WTC11 (cell line): ENCODE data around the gene RFC2. TPM values are rescaled to one million over a fixed set of nuclear protein-coding genes. Genes with fewer than 3 reads are reported as not detected.
A peak's percentile ranks its signal among the peaks of the same experiment; 100 is the strongest.

Source experiments
- ATAC-seq: fragments of 200-7000 bp; cut with Tn5 transposase; 2 replicates; pipeline ENCODE4 v1.10.0; 2021; ENCODE audit warnings: mild to moderate bottlenecking, moderate library complexity
- CTCF ChIA-PET: fragments of 300-600 bp; sonication (Branson Sonifier 250); formaldehyde crosslinking; loops from one replicate; lab custom pipeline; 2021; ENCODE audit warnings: antibody characterized with exemption; lab: Charles Lee
- POLR2A ChIA-PET: fragments of 350-600 bp; sonication (Branson Sonifier 250); formaldehyde crosslinking; loops from one replicate; lab custom pipeline; 2021; ENCODE audit warnings: antibody characterized with exemption; lab: Charles Lee
- DNase-seq: peaks from one replicate; pipeline ENCODE4 v3.0.0; 2021; ENCODE audit warnings: low spot score
- H3K27ac Mint-ChIP-seq: 2 replicates; pipeline ENCODE4 v1.8.0; 2021; ENCODE audit warnings: mixed read lengths
- H3K27me3 Mint-ChIP-seq: 2 replicates; pipeline ENCODE4 v1.8.0; 2021; ENCODE audit warnings: low read depth, mild to moderate bottlenecking, moderate library complexity, mixed read lengths
- H3K36me3 Mint-ChIP-seq: 2 replicates; pipeline ENCODE4 v1.8.0; 2021; ENCODE audit warnings: mixed read lengths
- H3K4me1 Mint-ChIP-seq: 2 replicates; pipeline ENCODE4 v1.8.0; 2022; ENCODE audit warnings: mixed read lengths
- H3K4me3 Mint-ChIP-seq: 2 replicates; pipeline ENCODE4 v1.8.0; 2021; ENCODE audit warnings: mild to moderate bottlenecking, moderate library complexity, mixed read lengths
- H3K9me3 Mint-ChIP-seq: 2 replicates; pipeline ENCODE4 v1.8.0; 2021; ENCODE audit warnings: mixed read lengths
- ATF2 ChIP-seq: sonication (generic); formaldehyde crosslinking; IDR thresholded peaks from 2 replicates; pipeline ENCODE4 v1.8.1; 2022; ENCODE audit warnings: low read depth, missing genetic modification reagents, borderline replicate concordance
- E2F1 ChIP-seq: sonication (generic); formaldehyde crosslinking; IDR thresholded peaks from 2 replicates; pipeline ENCODE4 v1.8.0; 2022; ENCODE audit warnings: mild to moderate bottlenecking, missing genetic modification reagents
- E2F5 ChIP-seq: sonication (generic); formaldehyde crosslinking; IDR thresholded peaks from 2 replicates; pipeline ENCODE4 v1.8.1; 2022; ENCODE audit warnings: mild to moderate bottlenecking, moderate library complexity, missing genetic modification reagents
- ESRRA ChIP-seq: sonication (generic); formaldehyde crosslinking; IDR thresholded peaks from 2 replicates; pipeline ENCODE4 v1.8.1; 2022; ENCODE audit warnings: mild to moderate bottlenecking, missing genetic modification reagents, borderline replicate concordance
- FOXK1 ChIP-seq: sonication (generic); formaldehyde crosslinking; IDR thresholded peaks from 2 replicates; pipeline ENCODE4 v1.8.0; 2022; ENCODE audit warnings: mild to moderate bottlenecking, moderate library complexity, missing genetic modification reagents
- KAT7 ChIP-seq: sonication (generic); formaldehyde crosslinking; IDR thresholded peaks from 2 replicates; pipeline ENCODE4 v1.8.1; 2023; ENCODE audit warnings: missing genetic modification reagents, mild to moderate bottlenecking, borderline replicate concordance
- MXD4 ChIP-seq: fragments of 250-450 bp; sonication (Bioruptor Pico); IDR thresholded peaks from 2 replicates; pipeline ENCODE4 v1.8.0; 2021; ENCODE audit warnings: mild to moderate bottlenecking, moderate library complexity, borderline replicate concordance
- MYBL2 ChIP-seq: sonication (generic); formaldehyde crosslinking; IDR thresholded peaks from 2 replicates; pipeline ENCODE4 v1.8.1; 2023; ENCODE audit warnings: mild to moderate bottlenecking, moderate library complexity, missing genetic modification reagents
- NFE2L1 ChIP-seq: sonication (generic); formaldehyde crosslinking; IDR thresholded peaks from 2 replicates; pipeline ENCODE4 v1.8.1; 2023; ENCODE audit warnings: missing genetic modification reagents
- NFYB ChIP-seq: sonication (generic); formaldehyde crosslinking; conservative IDR thresholded peaks from 2 replicates; pipeline ENCODE4 v1.8.0; 2022; ENCODE audit warnings: low read depth, missing genetic modification reagents
- PRDM15 ChIP-seq: sonication (generic); formaldehyde crosslinking; IDR thresholded peaks from 2 replicates; pipeline ENCODE4 v1.8.0; 2022; ENCODE audit warnings: missing genetic modification reagents
- ZBTB21 ChIP-seq: sonication (generic); formaldehyde crosslinking; IDR thresholded peaks from 2 replicates; pipeline ENCODE4 v1.8.1; 2023; ENCODE audit warnings: mild to moderate bottlenecking, missing genetic modification reagents, borderline replicate concordance
- ZNF423 ChIP-seq: fragments of 250-450 bp; sonication (Bioruptor Pico); IDR thresholded peaks from 2 replicates; pipeline ENCODE4 v2.1.2; 2022; ENCODE audit warnings: mild to moderate bottlenecking, moderate library complexity
- ZNF671 ChIP-seq: fragments of 250-450 bp; sonication (Bioruptor Pico); IDR thresholded peaks from 2 replicates; pipeline ENCODE4 v1.8.0; 2021; ENCODE audit warnings: mild to moderate bottlenecking
- total RNA-seq: library from RNA; stranded (reverse); gene quantifications from 3 replicates; pipeline ENCODE4 v1.2.3, GENCODE V29; 2021
- TF ChIP-seq, protein P1 (sequence below): sonication (generic); formaldehyde crosslinking; IDR thresholded peaks from 2 replicates; pipeline ENCODE4 v1.8.0; 2022; ENCODE audit warnings: mild to moderate bottlenecking, missing genetic modification reagents
- TF ChIP-seq, protein P2 (sequence below): sonication (generic); formaldehyde crosslinking; IDR thresholded peaks from 2 replicates; pipeline ENCODE4 v1.8.1; 2023; ENCODE audit warnings: mild to moderate bottlenecking, missing genetic modification reagents, moderate library complexity
- TF ChIP-seq, protein P3 (sequence below): sonication (generic); formaldehyde crosslinking; IDR thresholded peaks from 2 replicates; pipeline ENCODE4 v1.8.1; 2022; ENCODE audit warnings: mild to moderate bottlenecking, missing genetic modification reagents, moderate library complexity, borderline replicate concordance
- TF ChIP-seq, protein P4 (sequence below): sonication (generic); formaldehyde crosslinking; IDR thresholded peaks from 2 replicates; pipeline ENCODE4 v1.8.1; 2023; ENCODE audit warnings: mild to moderate bottlenecking, moderate library complexity, missing genetic modification reagents
- TF ChIP-seq, protein P5 (sequence below): sonication (generic); formaldehyde crosslinking; IDR thresholded peaks from 2 replicates; pipeline ENCODE4 v1.8.1; 2023; ENCODE audit warnings: mild to moderate bottlenecking, missing genetic modification reagents, moderate library complexity
- TF ChIP-seq, protein P6 (sequence below): sonication (generic); formaldehyde crosslinking; conservative IDR thresholded peaks from 2 replicates; pipeline ENCODE4 v1.8.1; 2022; ENCODE audit warnings: mild to moderate bottlenecking, missing genetic modification reagents

RFC2 gene
- total RNA-seq, 1 experiment from 2014 or later = 80.7 TPM

DNA sequence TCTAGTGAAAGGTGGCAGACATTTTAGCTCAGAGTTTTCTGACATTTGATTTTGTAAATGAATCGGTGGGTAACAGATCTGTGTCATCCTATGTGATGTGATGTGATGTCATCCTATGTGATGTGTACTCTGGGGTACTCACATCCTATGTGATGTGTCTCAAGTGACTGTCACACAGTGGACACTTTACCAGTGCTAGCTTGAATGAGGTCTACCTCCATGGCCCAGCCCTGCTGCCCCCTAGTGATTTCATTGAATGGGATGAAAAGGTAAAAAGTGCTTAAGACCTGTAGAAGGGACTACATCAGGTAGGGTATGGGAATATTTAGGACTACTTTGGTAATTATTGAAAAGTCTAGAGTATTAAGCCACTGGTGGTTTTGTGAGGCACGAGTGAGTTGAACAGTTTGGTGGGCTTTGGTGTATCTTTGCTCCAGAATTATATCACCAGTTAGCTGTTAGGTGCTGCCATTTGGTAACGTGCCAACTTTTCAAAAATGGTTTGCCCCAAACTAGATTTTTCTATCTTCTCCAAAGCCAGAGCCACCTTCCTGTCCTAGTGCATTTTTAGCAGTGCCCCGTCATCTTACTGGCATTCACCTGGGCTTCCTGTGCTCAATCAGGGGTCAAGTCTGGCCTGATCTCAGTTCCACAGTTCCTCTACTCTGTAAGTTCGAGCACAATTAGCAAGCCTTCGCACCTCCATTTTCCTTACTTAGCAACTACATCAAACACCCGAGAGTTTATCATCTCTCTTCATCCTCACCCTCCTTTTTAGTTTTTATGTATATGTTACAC, 70.3 kb downstream of the RFC2 start:
- Mint-ChIP-seq H3K9me3 (no peaks in the 10 kb centered on the region), H3K27ac (peak overlapping the region; percentile 47), H3K4me1 (peaks cover 49% of the 10 kb centered on the region), H3K4me3 (no peak overlapping the region), H3K36me3 (peaks cover 26% of the 10 kb centered on the region), H3K27me3 (no peaks in the 10 kb centered on the region)
- TF ChIP-seq MXD4 (CRISPR knock-in tag) = no peak
- no peak for TF ChIP-seq NFE2L1 (CRISPR knock-in tag)
- no peak for TF ChIP-seq E2F1
- TF ChIP-seq, protein P1, sequence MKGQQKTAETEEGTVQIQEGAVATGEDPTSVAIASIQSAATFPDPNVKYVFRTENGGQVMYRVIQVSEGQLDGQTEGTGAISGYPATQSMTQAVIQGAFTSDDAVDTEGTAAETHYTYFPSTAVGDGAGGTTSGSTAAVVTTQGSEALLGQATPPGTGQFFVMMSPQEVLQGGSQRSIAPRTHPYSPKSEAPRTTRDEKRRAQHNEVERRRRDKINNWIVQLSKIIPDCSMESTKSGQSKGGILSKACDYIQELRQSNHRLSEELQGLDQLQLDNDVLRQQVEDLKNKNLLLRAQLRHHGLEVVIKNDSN = no peak
- no peak for TF ChIP-seq ZNF423 (CRISPR knock-in tag)
- TF ChIP-seq ZNF671 (CRISPR knock-in tag) = no peak
- TF ChIP-seq, protein P2, sequence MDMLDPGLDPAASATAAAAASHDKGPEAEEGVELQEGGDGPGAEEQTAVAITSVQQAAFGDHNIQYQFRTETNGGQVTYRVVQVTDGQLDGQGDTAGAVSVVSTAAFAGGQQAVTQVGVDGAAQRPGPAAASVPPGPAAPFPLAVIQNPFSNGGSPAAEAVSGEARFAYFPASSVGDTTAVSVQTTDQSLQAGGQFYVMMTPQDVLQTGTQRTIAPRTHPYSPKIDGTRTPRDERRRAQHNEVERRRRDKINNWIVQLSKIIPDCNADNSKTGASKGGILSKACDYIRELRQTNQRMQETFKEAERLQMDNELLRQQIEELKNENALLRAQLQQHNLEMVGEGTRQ = no peak
- no peak for TF ChIP-seq PRDM15 (CRISPR knock-in tag)
- no peak for TF ChIP-seq E2F5
- peak; percentile 35 for DNase-seq
- ATAC-seq = peak; percentile 75
- ChIA-PET POLR2A (interaction anchor here (0.6 to 1.4 kb wide), 4 partner anchors 9 to 101 kb away, joined by 3 to 6 read pairs (median 3); partner anchors contain the start of gene EIF4H), CTCF (interaction anchor here (0.6 to 3.6 kb wide), 21 partner anchors 10 to 379 kb away, joined by 3 to 22 read pairs (median 4); partner anchors contain the start of gene EIF4H)

GRCh38 chr7:74183142-74183541, 71.1 kb downstream of the RFC2 start:
- Mint-ChIP-seq H3K27ac (peak overlapping the region; percentile 47; the same call in 1 of the 2 replicates), H3K36me3 (peaks cover 23% of the 10 kb centered on the region), H3K27me3 (no peaks in the 10 kb centered on the region), H3K4me3 (no peak overlapping the region), H3K4me1 (peaks cover 53% of the 10 kb centered on the region), H3K9me3 (no peaks in the 10 kb centered on the region)
- ChIA-PET CTCF (interaction anchor here (0.6 to 3.6 kb wide), 21 partner anchors 9 to 379 kb away, joined by 3 to 22 read pairs (median 4); partner anchors contain the start of gene EIF4H), POLR2A (interaction anchor here (0.6 to 1.4 kb wide), 4 partner anchors 9 to 100 kb away, joined by 3 to 6 read pairs (median 3); partner anchors contain the start of gene EIF4H)
- ATAC-seq (no peak), DNase-seq (no peak)
- TF ChIP-seq ATF2 (CRISPR knock-in tag) = no peak
- TF ChIP-seq NFYB (CRISPR knock-in tag) = no peak
- no peak for TF ChIP-seq KAT7 (CRISPR knock-in tag)
- no peak for TF ChIP-seq FOXK1 (CRISPR knock-in tag)
- TF ChIP-seq, protein P3, sequence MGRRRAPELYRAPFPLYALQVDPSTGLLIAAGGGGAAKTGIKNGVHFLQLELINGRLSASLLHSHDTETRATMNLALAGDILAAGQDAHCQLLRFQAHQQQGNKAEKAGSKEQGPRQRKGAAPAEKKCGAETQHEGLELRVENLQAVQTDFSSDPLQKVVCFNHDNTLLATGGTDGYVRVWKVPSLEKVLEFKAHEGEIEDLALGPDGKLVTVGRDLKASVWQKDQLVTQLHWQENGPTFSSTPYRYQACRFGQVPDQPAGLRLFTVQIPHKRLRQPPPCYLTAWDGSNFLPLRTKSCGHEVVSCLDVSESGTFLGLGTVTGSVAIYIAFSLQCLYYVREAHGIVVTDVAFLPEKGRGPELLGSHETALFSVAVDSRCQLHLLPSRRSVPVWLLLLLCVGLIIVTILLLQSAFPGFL (CRISPR knock-in tag) = no peak
- TF ChIP-seq ESRRA (CRISPR knock-in tag) = no peak
- TF ChIP-seq, protein P4, sequence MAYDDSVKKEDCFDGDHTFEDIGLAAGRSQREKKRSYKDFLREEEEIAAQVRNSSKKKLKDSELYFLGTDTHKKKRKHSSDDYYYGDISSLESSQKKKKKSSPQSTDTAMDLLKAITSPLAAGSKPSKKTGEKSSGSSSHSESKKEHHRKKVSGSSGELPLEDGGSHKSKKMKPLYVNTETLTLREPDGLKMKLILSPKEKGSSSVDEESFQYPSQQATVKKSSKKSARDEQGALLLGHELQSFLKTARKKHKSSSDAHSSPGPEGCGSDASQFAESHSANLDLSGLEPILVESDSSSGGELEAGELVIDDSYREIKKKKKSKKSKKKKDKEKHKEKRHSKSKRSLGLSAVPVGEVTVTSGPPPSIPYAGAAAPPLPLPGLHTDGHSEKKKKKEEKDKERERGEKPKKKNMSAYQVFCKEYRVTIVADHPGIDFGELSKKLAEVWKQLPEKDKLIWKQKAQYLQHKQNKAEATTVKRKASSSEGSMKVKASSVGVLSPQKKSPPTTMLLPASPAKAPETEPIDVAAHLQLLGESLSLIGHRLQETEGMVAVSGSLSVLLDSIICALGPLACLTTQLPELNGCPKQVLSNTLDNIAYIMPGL (CRISPR knock-in tag) = no peak
- TF ChIP-seq, protein P5, sequence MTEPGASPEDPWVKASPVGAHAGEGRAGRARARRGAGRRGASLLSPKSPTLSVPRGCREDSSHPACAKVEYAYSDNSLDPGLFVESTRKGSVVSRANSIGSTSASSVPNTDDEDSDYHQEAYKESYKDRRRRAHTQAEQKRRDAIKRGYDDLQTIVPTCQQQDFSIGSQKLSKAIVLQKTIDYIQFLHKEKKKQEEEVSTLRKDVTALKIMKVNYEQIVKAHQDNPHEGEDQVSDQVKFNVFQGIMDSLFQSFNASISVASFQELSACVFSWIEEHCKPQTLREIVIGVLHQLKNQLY (CRISPR knock-in tag) = no peak
- no peak for TF ChIP-seq MYBL2 (CRISPR knock-in tag)
- TF ChIP-seq, protein P6, sequence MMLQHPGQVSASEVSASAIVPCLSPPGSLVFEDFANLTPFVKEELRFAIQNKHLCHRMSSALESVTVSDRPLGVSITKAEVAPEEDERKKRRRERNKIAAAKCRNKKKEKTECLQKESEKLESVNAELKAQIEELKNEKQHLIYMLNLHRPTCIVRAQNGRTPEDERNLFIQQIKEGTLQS (CRISPR knock-in tag) = no peak
- no peak for TF ChIP-seq ZBTB21
